Mesothelial cell of epicardium (in vitro differentiated cells): ENCODE data around the gene RECQL5. TPM values are rescaled to one million over a fixed set of nuclear protein-coding genes. Genes with fewer than 3 reads are reported as not detected.

ENCODE experiments used
- DNase-seq, 2 experiments: peaks; one replicate each; pipeline ENCODE4 v3.0.0; 2021; ENCODE audit warnings: low spot score in 2 of 2; ENCODE audit not compliant: unreplicated experiment in 2 of 2
- H3K27ac Mint-ChIP-seq: 2 replicates; pipeline ENCODE4 v1.8.0; 2021; ENCODE audit warnings: mixed read lengths
- H3K27me3 Mint-ChIP-seq: 2 replicates; pipeline ENCODE4 v1.8.0; 2021; ENCODE audit warnings: low read depth, mixed read lengths
- H3K36me3 Mint-ChIP-seq: 2 replicates; pipeline ENCODE4 v1.8.0; 2021; ENCODE audit warnings: mixed read lengths
- H3K4me1 Mint-ChIP-seq: 2 replicates; pipeline ENCODE4 v1.8.0; 2021; ENCODE audit warnings: mixed read lengths
- H3K4me3 Mint-ChIP-seq: 2 replicates; pipeline ENCODE4 v1.8.0; 2021; ENCODE audit warnings: mild to moderate bottlenecking, moderate library complexity, mixed read lengths
- H3K9me3 Mint-ChIP-seq: 2 replicates; pipeline ENCODE4 v1.8.0; 2021; ENCODE audit warnings: mixed read lengths
- CTCF ChIP-seq: fragments of 200-600 bp; sonication (generic); IDR thresholded peaks from one replicate; pipeline ENCODE4 v1.5.0; 2021; ENCODE audit warnings: antibody characterized with exemption; ENCODE audit not compliant: unreplicated experiment
- total RNA-seq: library from RNA; stranded (reverse); gene quantifications from 3 replicates; pipeline ENCODE4 v1.2.1, GENCODE V29; 2021

The RECQL5 gene
- total RNA-seq, 1 donor from 2014 or later, result 62.6 TPM

GRCh38 chr17:75691801-75692626 is 25.1 kb upstream of the RECQL5 start:
- TF ChIP-seq CTCF, result no peak
- Mint-ChIP-seq H3K27ac (peak overlapping the region; percentile 62), H3K27me3 (no peaks in the 10 kb centered on the region), H3K4me1 (peaks cover 49% of the 10 kb centered on the region), H3K36me3 (peaks cover 2% of the 10 kb centered on the region), H3K4me3 (no peak overlapping the region), H3K9me3 (no peaks in the 10 kb centered on the region)
- DNase-seq, result no peak

- Mint-ChIP-seq H3K27me3 (no peaks in the 10 kb centered on the region), H3K4me1 (peaks cover 51% of the 10 kb centered on the region), H3K9me3 (no peaks in the 10 kb centered on the region), H3K36me3 (peaks cover 2% of the 10 kb centered on the region), H3K4me3 (no peak overlapping the region), H3K27ac (peak overlapping the region; percentile 62)
- DNase-seq, result no peak
- TF ChIP-seq CTCF, result no peak
Observed at GRCh38 chr17:75691371-75691791, 24.4 kb upstream of the RECQL5 start.

GRCh38 chr17:75689441-75689873 is 22.5 kb upstream of the RECQL5 start:
- Mint-ChIP-seq H3K36me3 (peaks cover 2% of the 10 kb centered on the region), H3K4me1 (peaks cover 59% of the 10 kb centered on the region), H3K4me3 (no peak overlapping the region), H3K27me3 (no peaks in the 10 kb centered on the region), H3K27ac (peak overlapping the region; percentile 95), H3K9me3 (no peaks in the 10 kb centered on the region)
- DNase-seq, result no peak
- no peak for TF ChIP-seq CTCF

GRCh38 chr17:75688209-75688825 is 21.4 kb upstream of the RECQL5 start:
- H3K27me3 Mint-ChIP-seq, result no peaks in the 10 kb centered on the region
- peaks cover 60% of the 10 kb centered on the region for H3K4me1 Mint-ChIP-seq
- no peaks in the 10 kb centered on the region for H3K9me3 Mint-ChIP-seq
- no peak for DNase-seq
- TF ChIP-seq CTCF, result no peak
- peaks cover 2% of the 10 kb centered on the region for H3K36me3 Mint-ChIP-seq
- peak overlapping the region; percentile 95 for H3K27ac Mint-ChIP-seq
- H3K4me3 Mint-ChIP-seq, result no peak overlapping the region

GRCh38 chr17:75685499-75685898 is 18.5 kb upstream of the RECQL5 start:
- Mint-ChIP-seq H3K4me3 (no peak overlapping the region), H3K27ac (peak overlapping the region; percentile 98), H3K36me3 (peaks cover 9% of the 10 kb centered on the region), H3K9me3 (no peaks in the 10 kb centered on the region), H3K27me3 (no peaks in the 10 kb centered on the region), H3K4me1 (peaks cover 59% of the 10 kb centered on the region)
- TF ChIP-seq CTCF, result no peak
- no peak for DNase-seq
